NCI-H526 (cell line): ENCODE results near the gene CD84.
"Not testable (repeated sequence)": the region's sequence is repeated elsewhere in the genome, so short reads cannot be mapped to it uniquely, and the experiment has no call there.

ENCODE experiments used
- DNase-seq, 2 experiments: peaks; one replicate each; lab custom pipeline; 2025; lab: John Stamatoyannopoulos, UW

Gene CD84

GRCh38 chr1:160608941-160609340 is 29.6 kb upstream of the CD84 start:
- DNase-seq = no peak

GRCh38 chr1:160608514-160608913 is 29.2 kb upstream of the CD84 start:
- DNase-seq = no peak

- no peak for DNase-seq
Observed at GRCh38 chr1:160608057-160608456, 28.8 kb upstream of the CD84 start.

- DNase-seq = no peak
Observed at GRCh38 chr1:160607672-160608032, 28.4 kb upstream of the CD84 start.

GRCh38 chr1:160607011-160607671 is 27.8 kb upstream of the CD84 start:
- DNase-seq = peak; percentile 73 to 92

GRCh38 chr1:160606611-160607010 is 27.3 kb upstream of the CD84 start:
- no peak for DNase-seq

GRCh38 chr1:160605792-160606479 is 26.6 kb upstream of the CD84 start:
- peak in 1 of 2 experiments; percentile 21 for DNase-seq

GRCh38 chr1:160605205-160605604 is 25.9 kb upstream of the CD84 start:
- DNase-seq = no peak

- no peak for DNase-seq
Observed at GRCh38 chr1:160597705-160598104, 18.4 kb upstream of the CD84 start.

GRCh38 chr1:160597051-160597450 is 17.8 kb upstream of the CD84 start:
- no peak for DNase-seq

- DNase-seq = no peak
Observed at GRCh38 chr1:160590488-160590887, 11.2 kb upstream of the CD84 start.

GRCh38 chr1:160588468-160588867 is 9.2 kb upstream of the CD84 start:
- DNase-seq = no peak

- no peak for DNase-seq
Observed at GRCh38 chr1:160584784-160585183, 5.5 kb upstream of the CD84 start.

GRCh38 chr1:160582976-160583375 is 3.7 kb upstream of the CD84 start:
- DNase-seq = not testable (repeated sequence)

- no peak for DNase-seq
Observed at GRCh38 chr1:160581961-160582360, 2.7 kb upstream of the CD84 start.

GRCh38 chr1:160580221-160580812 is 1.0 kb upstream of the CD84 start:
- no peak for DNase-seq

GRCh38 chr1:160578525-160579191 is 638 bp downstream of the CD84 start:
- DNase-seq = no peak

GRCh38 chr1:160578175-160578524 is 1.1 kb downstream of the CD84 start:
- no peak for DNase-seq

- DNase-seq = no peak
Observed at GRCh38 chr1:160577671-160578070, 1.6 kb downstream of the CD84 start.

- no peak for DNase-seq
Observed at GRCh38 chr1:160576884-160577283, 2.4 kb downstream of the CD84 start.

- no peak for DNase-seq
Observed at GRCh38 chr1:160576390-160576789, 2.9 kb downstream of the CD84 start.

- DNase-seq = no peak
Observed at GRCh38 chr1:160575112-160575664, 4.1 kb downstream of the CD84 start.

GRCh38 chr1:160570840-160571239 is 8.5 kb downstream of the CD84 start:
- DNase-seq = no peak
